ENCODE results near the gene VPS8.
"Not testable (repeated sequence)": the region's sequence is repeated elsewhere in the genome, so short reads cannot be mapped to it uniquely, and the experiment has no call there.

VPS8 gene

DNA sequence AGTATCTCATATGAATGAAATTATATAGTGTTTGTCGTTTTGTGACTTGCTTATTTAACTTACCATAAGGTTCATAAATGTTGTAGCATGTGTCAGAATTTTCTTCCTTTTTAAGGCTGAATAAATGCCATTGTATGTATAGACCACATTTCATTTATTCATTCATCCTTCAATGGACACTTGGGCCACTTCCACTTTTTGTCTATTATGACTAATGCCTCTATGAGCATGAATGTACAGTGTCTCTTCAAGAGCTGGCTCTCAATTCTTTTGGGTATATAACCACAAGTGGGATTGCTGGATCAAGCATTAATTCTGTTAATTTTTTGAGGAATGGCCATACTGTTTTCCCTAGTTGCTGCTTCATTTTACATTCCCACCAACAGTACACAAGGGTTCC is 156.1 kb downstream of the VPS8 start:
- no peak for FAIRE-seq
- DNase-seq (ENCODE audit: insufficient read length, low spot score), result no peak

DNA sequence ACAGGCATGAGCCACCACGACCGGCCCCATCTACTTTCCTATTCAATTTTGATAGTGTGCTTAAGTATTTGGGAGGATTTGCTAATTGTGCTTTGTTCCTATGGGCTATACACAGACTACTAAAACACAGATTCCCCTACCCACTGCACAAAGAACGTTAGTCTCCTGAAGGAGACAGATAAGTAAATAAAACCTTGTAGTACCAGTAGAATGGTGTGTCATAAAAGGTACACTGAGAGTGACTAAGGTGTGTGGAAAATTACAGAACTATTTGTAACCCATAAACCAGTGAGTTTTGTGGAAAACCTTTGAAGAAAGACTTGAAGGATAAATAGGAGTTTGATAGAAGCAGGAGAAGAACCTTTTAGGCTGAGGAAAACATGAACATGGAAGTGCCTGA is 158.2 kb downstream of the VPS8 start:
- no peak for FAIRE-seq
- no peak for DNase-seq (ENCODE audit: insufficient read length, low spot score)

DNA sequence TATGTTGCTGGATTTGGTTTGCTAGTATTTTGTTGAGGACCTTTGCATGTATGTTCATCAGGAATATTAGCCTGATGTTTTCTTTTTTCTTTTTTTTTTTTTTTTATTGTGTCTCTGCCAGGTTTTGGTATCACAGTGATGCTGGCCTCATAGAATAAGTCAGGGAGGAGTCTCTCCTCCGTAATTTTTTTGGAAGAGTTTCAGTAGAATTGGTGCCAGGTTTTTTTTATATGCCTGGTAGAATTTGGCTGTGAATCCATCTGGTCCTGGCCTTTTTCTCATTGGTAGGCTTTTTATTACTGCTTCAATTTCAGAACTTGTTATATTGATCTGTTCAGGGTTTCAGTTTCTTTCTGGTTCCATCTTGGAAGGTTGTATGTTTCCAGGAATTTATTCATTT is 165.8 kb downstream of the VPS8 start:
- no peak for FAIRE-seq
- DNase-seq (ENCODE audit: insufficient read length, low spot score), result no peak

DNA sequence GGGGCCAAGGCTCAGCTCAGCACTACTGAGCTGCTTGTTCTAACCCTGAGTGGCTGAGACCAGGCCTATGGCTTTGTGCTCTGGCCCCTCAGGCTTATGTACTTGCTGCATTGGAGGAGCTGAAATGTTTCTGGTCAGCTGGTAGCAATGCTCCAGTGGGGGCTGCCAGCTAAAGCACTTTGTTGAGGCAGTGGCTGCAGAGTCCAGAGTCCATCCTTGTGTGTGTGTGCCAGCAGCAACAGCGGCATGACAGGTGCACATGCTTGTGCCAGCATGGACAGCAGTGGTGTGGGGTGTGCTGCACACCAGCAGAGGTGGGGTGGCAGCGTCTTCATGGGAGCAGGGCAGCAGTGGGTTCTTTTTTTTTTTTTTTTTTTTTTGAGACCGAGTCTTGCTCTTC is 169.1 kb downstream of the VPS8 start:
- no peak for FAIRE-seq

DNA sequence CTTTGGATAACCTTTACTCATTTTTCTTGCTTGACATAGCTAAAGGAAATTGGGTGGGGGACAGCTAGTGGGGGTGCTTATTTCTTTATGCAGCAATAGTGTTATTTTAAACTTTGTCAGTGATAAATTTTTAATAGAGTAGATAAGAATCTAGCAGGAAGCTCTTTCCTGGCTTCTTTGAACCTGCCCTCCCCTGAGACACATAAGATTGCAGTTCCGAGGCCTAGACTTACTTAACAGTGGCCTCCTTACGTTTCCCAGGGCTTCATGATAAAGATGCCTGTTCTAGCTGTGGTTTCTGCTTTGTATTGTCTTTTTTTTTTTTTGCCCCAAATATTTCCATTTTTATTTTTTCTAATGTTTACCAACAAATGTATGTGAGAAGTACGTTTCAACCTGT is 170.1 kb downstream of the VPS8 start:
- no peak for DNase-seq (ENCODE audit: insufficient read length, low spot score)
- no peak for FAIRE-seq

More for the DNA sequence above, 169.1 kb downstream of the VPS8 start:
- DNase-seq (ENCODE audit: insufficient read length, low spot score), result no peak

DNA sequence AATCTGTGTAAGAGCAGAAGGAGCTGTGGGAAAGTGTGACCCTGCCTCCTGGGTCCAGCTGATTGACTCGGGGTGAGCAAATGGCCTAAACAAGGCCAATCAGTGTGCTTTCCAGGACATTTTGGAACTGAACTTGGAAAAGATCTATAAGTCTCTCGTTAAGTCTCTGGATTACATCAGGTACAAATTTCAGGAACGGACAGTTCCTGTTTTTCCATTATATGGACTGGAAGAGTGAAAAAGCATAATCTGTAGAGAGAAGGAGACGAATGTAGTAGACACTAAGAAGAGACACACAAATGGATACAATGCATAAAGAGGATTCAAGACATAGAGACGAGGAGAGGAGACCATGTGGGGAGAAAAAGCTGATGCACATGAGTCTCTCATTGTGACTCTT is 173.6 kb downstream of the VPS8 start:
- FAIRE-seq (no peak), DNase-seq (ENCODE audit: insufficient read length, low spot score) (no peak)

DNA sequence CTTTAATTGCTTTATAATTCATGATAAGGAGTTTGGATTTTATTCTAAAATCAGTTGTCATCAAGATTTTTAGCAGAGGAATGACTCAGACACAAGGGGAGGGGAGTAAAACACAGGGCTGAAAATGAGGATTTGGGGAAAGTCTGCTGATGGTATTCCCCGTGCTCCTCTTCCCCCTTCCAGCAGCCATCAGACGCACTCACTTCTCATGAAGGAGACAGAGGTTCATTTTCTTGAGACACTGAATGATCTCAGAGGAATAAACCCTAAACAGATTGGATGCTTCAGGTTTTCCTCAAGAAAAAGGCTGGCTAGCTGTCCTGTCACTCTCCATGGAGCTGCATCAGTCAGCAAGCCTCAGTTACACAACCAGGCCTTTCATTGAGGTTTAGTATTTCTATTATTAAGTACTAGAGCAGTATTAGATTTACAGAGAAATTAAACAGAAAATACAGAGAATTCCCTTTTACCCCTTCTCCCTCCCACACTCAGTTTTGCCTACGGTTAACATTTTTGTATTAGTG is 174.5 kb downstream of the VPS8 start:
- no peak for FAIRE-seq
- no peak for DNase-seq (ENCODE audit: insufficient read length, low spot score)

DNA sequence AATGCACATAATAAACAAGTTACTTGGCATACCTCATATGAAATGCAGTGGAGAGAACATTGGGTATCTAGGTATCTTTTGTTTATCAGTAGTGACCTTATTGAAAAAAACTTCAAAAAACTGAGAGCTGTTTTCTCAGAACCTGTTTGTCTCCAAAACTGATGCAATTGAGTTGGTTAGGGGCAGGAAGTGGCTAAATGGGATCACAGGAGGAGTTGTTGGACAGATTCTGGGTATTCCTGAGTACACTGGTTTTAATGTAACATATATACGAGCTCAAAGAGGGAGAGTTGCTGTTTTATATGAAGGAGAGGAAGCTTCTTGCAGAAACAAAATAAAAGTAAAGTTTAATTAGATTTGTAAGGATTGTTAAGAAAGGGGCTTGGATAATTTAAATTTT is 181.4 kb downstream of the VPS8 start:
- no peak for FAIRE-seq

DNA sequence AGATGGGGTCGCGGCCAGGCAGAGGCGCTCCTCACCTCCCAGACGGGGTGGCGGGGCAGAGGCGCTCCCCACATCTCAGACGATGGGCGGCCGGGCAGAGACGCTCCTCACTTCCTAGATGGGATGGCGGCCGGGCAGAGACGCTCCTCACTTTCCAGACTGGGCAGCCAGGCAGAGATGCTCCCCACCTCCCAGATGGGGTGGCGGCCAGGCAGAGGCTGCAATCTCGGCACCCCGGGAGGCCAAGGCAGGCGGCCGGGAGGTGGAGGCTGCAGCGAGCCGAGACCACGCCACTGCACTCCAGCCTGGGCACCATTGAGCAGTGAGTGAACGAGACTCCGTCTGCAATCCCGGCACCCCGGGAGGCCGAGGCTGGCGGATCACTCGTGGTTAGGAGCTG is 191.9 kb downstream of the VPS8 start:
- not testable (repeated sequence) for FAIRE-seq

More for the DNA sequence above, 181.4 kb downstream of the VPS8 start:
- DNase-seq (ENCODE audit: insufficient read length, low spot score), result no peak

DNA sequence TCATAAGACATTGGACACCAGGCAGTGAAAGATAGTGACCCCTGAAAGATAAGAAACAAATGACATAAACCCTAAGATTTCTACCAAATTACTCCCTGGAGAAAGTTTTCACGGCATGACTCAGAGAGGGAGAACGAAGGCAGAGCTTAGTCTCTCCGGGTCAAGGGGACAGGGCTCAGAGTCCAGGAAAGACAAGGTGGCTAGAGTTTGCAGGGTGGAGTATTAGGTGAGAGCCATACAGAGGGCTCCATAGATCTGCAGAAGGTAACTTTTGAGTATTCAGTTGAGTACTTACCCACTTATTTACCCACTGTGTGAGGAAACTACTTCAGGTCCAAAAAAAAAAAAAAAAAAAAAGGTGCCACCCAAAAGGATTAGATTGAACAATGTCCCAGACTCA is 197.7 kb downstream of the VPS8 start:
- no peak for DNase-seq (ENCODE audit: insufficient read length, low spot score)
- no peak for FAIRE-seq

More for the DNA sequence above, 191.9 kb downstream of the VPS8 start:
- not testable (repeated sequence) for DNase-seq (ENCODE audit: insufficient read length, low spot score)

DNA sequence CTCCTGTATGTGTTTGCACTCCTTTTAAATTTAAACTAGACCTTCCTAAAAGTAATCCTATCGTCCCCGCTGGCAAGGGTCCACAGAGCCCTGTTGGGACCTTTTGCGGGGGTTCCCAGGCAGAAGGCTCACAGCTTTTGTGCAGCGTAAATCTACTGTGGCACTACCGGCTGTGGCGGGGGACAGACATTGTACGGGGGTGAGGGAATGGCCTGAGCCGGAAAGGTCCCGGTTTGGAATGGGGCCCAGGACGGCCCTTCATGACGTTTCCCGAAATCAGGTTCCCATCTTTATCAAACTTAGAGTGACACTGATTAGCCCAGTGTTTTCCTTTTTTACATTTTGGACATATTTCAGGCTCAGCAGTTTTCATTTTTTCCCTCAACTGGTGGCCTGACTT is 205.6 kb downstream of the VPS8 start:
- not testable (repeated sequence) for DNase-seq (ENCODE audit: insufficient read length, low spot score); FAIRE-seq

DNA sequence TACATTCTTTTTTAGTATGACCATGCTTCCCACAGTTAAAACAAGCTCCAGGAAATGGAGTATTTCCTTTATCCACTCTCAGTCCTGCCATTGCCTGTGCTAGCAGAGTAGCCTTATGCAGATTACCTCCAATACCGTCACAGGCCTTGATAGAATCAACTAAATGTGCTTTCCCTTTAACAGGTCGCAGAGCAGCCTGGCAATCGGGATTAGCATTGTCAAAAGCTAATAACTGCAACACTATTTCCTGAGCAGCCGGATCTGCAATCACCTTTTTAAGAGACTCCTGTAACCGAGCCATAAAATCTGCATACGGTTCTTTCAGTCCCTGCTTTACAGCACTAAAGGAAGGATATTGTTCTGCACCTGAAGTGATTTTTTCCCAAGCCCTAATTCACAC is 206.0 kb downstream of the VPS8 start:
- FAIRE-seq, result not testable (repeated sequence)

DNA sequence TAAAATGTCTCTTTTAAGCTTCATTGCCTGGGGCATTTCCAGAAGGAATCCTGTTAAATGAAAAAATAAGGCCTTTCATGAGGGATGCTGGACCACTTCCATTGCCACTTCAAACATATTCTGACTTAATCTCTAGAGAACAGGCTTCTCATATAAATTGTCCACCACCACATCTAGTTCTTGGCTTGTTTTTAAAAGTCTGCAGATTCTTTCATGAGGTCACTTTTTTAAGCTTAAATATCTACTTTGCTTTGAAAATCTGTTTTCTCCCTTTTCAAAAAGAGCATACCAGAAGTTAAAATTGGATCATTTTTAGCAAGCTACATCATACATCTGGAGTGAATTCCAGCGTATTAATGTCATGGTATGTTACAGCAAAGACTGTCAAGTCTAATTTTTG is 209.3 kb downstream of the VPS8 start:
- FAIRE-seq (no peak), DNase-seq (ENCODE audit: insufficient read length, low spot score) (no peak)

More for the DNA sequence above, 206.0 kb downstream of the VPS8 start:
- DNase-seq (ENCODE audit: insufficient read length, low spot score), result not testable (repeated sequence)

DNA sequence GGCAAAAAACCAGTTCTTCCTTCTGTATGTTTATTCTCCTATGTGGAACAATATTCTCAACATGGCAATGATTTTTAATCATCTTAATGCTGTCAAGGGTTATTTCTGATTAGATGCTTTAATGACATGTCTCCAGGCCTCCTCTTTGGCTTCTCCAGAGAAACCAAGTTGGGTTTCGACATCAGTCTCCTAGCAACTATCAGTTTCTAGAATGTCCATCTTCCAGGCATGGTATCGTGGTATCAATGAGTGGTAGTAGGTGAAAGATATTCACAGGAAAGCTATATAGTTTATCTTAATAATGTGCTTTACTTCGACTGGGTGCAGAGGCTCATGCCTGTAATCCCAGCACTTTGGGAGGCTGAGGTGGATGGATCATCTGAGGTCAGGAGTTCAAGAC is 212.4 kb downstream of the VPS8 start:
- DNase-seq (ENCODE audit: insufficient read length, low spot score) (no peak), FAIRE-seq (no peak)

DNA sequence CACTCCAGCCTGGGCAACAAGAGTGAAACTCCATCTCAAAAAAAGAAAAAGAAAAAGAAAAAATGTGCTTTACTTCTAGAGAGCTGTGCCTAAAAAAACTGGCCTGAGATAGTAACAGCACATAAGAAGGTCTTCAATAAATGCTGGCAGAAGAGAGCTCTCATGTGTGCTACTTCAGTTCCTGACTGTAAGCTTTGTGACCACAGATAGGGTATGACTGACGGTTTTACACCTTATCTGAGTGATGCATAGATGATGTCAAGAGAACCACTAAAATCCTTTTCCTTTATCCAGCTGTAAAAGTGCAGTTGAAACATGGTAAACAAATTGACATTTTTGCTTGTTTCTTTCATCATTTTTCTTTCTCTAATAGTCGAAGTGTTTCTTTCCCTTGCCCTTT is 213.0 kb downstream of the VPS8 start:
- DNase-seq (ENCODE audit: insufficient read length, low spot score) (no peak), FAIRE-seq (no peak)

DNA sequence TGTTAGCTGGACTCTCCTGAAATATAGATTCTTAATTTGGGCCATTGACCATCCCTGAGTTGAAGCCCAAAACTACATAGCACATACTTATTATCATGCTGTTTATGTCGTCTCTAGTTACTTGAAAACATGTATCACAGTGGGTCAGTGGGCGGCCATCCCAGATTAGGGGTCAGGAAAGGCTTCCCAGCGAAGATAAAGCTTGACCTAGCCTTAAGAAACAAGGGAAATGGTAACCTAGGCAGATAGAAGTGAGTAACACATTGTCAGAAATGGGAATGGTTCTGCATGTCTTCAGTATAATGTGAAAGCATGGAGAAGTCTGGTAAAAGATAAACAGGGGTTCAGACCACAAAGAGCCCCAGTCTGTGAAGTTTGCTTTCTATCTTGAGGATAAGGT is 216.2 kb downstream of the VPS8 start:
- DNase-seq (ENCODE audit: insufficient read length, low spot score) (no peak), FAIRE-seq (peak; percentile 21)

DNA sequence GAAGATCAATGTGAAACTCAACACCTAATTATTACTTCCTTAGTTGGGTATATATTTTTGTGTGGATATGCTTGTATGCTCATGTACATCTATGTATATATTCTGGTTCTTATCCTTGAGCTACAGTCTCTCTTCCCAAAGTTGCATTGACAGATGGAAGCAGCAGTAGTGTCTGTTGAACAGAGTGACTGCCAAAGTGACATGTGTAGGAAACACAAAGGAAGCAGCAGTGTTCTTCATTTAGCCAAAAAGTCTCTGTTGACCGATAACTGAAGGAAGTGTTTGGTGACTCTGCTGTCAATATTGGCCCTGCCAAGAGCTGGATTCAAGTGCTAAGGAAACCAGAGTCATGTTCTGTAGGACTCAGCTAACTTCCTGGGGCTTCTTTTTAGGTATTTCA is 217.1 kb downstream of the VPS8 start:
- DNase-seq (ENCODE audit: insufficient read length, low spot score) (no peak), FAIRE-seq (no peak)

DNA sequence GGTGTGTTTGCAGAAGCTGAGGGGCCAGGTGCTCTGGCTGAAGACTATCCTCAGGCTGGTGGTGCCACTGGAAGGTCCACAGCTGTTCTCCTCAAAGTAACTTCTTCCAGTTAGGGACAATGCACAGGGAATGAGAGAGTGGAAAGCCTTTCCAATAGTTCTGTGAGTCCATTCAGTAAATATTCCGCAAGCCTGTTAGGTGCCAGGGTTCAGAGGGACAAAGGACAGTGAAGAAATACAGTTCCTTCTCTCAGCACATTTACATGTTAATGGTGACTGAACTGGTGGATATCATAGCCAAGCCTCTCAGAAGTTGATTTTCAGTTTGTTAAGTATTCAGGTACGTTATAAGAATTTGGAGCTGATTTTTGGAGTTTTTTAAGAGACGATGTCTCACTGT is 218.4 kb downstream of the VPS8 start:
- FAIRE-seq, result no peak
- no peak for DNase-seq (ENCODE audit: insufficient read length, low spot score)

DNA sequence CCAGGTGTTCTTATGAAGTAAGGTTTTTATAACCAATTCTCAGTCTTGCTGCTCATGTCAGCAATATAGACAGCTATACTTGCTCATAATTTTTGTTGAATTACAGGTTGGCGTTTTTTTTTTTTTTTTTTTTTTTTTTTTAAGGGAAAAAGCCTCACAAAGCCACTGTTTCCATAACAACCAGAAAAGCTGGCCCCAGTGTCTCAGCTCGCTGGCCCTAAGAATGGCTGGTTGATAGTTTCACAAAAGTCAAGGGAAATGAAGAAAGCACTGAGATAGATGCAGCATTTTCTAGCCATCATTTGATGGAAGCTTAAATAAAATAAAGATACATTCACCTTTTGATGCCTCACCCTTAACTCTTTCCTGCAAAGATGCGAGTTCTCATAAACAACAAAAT is 219.0 kb downstream of the VPS8 start:
- no peak for FAIRE-seq
- no peak for DNase-seq (ENCODE audit: insufficient read length, low spot score)

DNA sequence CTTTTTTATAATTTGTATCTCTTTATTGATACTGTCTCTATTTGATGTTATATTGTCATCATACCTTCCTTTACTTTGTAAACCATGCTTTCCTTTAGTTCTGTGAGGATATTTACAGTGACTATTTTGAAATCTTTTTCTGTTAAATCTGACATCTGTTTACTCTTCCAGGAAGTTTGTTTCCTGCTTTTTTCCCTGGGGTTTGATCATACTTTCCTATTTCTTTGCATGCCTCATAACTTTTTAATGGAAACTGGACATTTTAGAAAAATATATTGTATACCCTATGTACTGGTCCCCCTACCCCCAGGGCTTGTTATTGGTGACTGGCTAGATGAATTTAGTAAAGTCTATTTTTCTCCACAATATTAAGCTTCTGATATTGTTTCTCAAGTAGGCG is 225.8 kb downstream of the VPS8 start:
- no peak for DNase-seq (ENCODE audit: insufficient read length, low spot score)
- FAIRE-seq, result no peak

DNA sequence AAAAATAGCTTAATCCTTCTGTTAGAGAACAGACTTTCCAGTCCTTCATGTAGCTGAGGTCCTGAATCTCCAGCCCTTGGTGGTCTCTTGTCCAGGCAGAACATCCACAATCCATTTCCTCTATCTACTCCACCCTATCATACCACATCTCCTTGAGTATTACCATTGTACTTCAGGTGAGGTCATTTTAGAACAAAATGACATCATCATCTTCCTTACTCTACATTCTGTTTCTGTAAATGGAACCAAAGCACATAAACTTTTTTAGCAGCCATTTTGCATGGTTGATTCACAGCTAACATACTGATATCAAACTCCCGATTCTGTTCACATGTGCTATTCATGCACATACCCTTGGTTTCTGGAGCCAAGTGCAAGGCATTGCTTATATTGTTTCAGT is 228.5 kb downstream of the VPS8 start:
- FAIRE-seq, result no peak
- no peak for DNase-seq (ENCODE audit: insufficient read length, low spot score)

DNA sequence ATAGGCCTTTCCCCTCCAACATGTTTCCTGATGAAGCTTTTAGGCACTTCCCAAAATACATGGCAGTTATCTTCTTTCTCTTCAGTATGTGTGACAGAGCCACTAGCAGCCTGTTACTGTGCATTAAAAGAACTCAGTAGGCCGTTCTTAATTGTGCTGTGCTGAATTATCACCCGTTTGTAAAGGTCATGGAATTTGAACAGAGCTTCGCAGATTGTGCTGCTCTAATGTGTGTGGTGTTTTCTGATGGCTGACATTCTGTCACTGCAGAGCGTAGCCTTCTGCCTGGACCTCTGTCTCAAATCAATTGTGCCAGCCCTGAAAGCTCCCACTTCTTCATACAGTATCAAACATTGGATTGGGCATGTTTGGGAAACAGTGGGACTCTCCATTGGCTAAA is 229.6 kb downstream of the VPS8 start:
- DNase-seq (ENCODE audit: insufficient read length, low spot score) (no peak), FAIRE-seq (no peak)

DNA sequence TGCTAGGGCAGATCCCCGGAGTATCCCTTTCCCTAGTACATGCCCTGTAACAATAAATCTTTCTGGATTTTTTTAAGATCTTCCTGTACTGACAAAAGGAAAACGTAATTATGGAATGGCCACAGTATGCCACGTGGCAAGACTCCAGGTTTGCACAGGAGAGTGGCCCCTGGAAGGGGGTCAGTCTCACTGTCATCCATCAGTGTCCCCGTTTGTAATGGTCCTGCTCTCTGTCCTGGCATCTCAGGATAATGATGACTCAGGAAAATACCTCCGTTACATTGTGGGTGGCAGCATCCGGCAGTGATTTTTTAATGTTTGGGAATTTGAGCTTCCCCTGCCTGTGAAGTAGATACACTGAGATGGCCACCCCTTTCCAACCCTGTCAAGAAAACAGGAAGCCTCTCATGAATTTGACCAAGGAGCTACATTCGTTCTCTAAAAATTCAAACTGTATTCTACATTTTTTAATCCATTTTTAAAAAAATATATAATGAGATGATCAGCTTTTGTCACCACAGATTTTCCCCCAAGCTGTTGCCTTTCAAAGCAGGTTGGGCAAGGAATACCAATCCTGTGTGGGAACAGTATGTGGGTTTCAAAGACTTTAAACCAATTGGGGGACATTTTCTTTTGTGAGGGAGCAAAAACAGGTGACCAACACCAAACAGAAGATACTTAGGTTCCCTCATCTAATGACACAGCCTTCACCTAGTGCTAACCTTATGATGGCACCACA is 230.5 kb downstream of the VPS8 start:
- FAIRE-seq (no peak), DNase-seq (ENCODE audit: insufficient read length, low spot score) (no peak)

All from GM19239 (cell line).